NOMO-1 treated with dmso at 0.1 percent for 144 hours (cell line): ENCODE data around the gene SLC13A1.
"Not testable (repeated sequence)": the region's sequence is repeated elsewhere in the genome, so short reads cannot be mapped to it uniquely, and the experiment has no call there.

Source experiments
- DNase-seq: peaks from one replicate; lab custom pipeline; 2025; ENCODE audit not compliant: unreplicated experiment; lab: John Stamatoyannopoulos, UW

SLC13A1 gene

GRCh38 chr7:123131140-123131539 is 68.6 kb downstream of the SLC13A1 start:
- no peak for DNase-seq

- DNase-seq, result no peak
Observed at GRCh38 chr7:123126691-123127090, 73.1 kb downstream of the SLC13A1 start.

GRCh38 chr7:123126171-123126570 is 73.6 kb downstream of the SLC13A1 start:
- DNase-seq, result no peak

DNA sequence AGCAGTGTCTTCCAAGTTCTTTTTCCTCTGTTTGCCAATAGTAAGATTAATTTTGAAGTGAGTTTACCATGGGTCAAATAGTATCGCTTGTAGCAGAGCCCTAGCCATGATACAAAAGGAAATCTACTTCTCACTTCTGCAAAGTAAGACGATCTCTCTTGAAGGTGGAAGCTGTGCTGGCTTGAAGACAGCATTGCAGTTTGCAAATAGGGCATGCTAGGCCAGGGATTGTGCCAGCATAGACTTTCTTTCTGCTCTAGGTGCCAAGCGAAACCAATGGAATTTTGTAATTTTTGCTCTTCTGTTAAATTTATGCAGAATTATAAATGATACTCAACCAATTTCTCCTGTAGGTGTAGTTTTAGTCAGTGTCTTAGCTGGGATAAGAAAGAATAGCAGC is 74.5 kb downstream of the SLC13A1 start:
- DNase-seq, result no peak

GRCh38 chr7:123122916-123123315 is 76.9 kb downstream of the SLC13A1 start:
- no peak for DNase-seq

- DNase-seq, result no peak
Observed at GRCh38 chr7:123120286-123120685, 79.5 kb downstream of the SLC13A1 start.

DNA sequence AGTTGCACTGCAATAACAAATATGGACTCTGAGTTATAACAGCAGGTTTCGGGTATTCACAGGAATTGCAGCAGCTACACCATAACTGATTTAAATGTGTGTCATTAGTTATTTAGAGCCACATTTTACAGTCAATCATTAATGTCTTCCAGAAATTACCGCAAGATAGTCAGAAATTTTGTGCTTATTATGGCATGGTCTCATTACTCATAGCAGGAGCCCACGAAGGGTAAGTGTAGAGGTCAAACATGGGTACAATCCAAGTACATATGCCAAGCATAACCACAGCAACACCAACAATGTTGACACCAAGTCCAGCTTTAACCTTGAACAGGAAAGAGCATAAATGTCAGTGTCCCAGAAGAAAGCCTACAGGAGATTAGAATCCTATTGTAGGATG is 84.4 kb downstream of the SLC13A1 start:
- DNase-seq, result no peak

- DNase-seq, result no peak
Observed at GRCh38 chr7:123114288-123114687, 85.5 kb downstream of the SLC13A1 start.

GRCh38 chr7:123112833-123113232 is 86.9 kb downstream of the SLC13A1 start:
- DNase-seq, result no peak

GRCh38 chr7:123099712-123100111 is 100.1 kb downstream of the SLC13A1 start:
- DNase-seq, result no peak

- DNase-seq, result no peak
Observed at GRCh38 chr7:123096976-123097375, 102.8 kb downstream of the SLC13A1 start.

DNA sequence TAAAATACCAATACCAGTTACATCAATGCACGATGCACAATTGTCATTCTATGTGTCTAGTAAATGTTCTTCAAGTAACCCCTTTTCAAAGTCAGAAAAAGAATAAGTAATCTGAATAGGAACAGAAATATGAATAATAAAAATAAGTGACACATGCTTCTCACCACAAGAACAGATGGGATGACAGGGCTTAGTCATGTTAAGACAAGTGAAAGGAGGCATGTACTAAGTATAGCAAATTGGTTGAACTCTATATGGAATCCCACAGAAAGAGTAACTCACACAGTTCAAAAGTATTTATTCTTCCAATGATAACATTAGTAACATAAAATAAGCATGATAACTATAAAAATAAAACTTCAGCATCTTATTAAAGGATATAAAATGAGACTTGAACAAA is 103.3 kb downstream of the SLC13A1 start:
- no peak for DNase-seq

- no peak for DNase-seq
Observed at GRCh38 chr7:123090456-123090855, 109.3 kb downstream of the SLC13A1 start.

- not testable (repeated sequence) for DNase-seq
Observed at GRCh38 chr7:123086910-123087309, 112.9 kb downstream of the SLC13A1 start.

DNA sequence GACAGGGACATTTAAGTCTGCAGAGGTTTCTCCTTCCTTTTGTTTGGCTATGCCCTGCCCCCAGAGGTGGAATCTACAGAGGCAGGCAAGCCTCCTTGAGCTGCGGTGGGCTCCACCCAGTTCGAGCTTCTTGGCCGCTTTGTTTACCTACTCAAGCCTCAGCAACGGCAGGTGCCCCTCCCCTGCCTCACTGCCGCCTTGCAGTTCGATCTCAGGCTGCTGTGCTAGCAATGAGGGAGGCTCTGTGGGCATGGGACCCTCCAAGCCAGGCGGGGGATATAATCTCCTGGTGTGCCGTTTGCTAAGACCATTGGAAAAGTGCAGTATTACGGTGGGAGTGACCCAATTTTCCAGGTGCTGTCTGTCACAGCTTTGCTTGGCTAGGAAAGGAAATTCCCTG is 114.9 kb downstream of the SLC13A1 start:
- not testable (repeated sequence) for DNase-seq

DNA sequence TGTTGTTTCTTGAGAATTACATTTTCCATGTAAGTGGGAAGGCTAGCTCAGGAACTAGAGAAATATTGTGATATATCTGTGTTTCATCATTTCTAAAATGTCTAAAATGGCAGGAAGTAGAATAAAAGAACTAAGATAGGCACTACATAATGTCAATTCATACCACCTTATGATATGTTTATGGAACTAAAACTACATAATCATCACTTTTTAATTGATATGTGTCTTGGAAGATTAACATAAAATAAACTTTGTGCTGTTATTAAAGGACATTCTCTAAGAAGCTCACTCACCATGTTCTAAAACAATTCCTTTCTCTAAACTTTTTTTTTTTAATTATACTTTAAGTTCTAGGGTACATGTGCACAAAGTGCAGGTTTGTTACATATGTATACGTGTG is 120.7 kb downstream of the SLC13A1 start:
- no peak for DNase-seq

DNA sequence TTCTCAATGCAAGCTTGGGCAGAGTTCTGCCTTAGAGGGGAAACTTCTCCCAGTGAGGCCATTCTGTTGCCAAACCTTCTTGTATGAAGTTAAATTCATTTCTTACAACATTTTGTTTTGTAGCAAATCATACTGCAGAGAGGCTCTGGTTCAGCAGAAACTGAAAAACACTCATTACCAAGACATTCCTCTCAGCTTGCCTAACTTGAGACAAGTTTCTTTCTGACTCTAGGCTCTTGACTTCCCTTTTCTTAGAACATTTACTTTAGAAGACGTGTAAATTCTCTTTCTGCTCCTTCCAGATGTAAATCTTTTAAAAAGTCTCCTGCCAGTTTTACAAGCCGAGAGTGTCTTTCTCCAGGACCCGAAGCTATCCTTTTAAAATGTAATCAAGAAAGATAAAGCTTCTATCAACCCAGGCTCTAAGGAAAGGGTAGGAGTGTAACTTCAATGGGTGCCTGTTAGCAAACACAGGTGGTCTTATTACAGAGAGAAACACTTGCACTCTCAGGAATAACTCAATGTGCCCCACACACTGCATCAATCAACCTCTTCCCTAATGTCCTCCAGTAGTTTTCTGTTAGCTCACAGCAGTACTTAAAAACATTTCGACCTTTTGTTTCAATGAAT is 123.8 kb downstream of the SLC13A1 start:
- DNase-seq, result no peak

- DNase-seq, result no peak
Observed at GRCh38 chr7:123070702-123071286, 129.0 kb downstream of the SLC13A1 start.

GRCh38 chr7:123067814-123068213 is 132.0 kb downstream of the SLC13A1 start:
- no peak for DNase-seq
